GM08714 (cell line): ENCODE data around the gene HMGXB4.

Experiments used
- H3K4me3 ChIP-seq: fragments of 200-500 bp; sonication (Bioruptor generic); 2 replicates; pipeline ENCODE4 v1.5.1; 2014; ENCODE audit warnings: mild to moderate bottlenecking, low read length, inconsistent platforms
- ZNF274 ChIP-seq: IDR thresholded peaks from 2 replicates; pipeline ENCODE4 v1.6.1; 2012; ENCODE audit warnings: mild to moderate bottlenecking, low read depth, low read length

The HMGXB4 gene

DNA sequence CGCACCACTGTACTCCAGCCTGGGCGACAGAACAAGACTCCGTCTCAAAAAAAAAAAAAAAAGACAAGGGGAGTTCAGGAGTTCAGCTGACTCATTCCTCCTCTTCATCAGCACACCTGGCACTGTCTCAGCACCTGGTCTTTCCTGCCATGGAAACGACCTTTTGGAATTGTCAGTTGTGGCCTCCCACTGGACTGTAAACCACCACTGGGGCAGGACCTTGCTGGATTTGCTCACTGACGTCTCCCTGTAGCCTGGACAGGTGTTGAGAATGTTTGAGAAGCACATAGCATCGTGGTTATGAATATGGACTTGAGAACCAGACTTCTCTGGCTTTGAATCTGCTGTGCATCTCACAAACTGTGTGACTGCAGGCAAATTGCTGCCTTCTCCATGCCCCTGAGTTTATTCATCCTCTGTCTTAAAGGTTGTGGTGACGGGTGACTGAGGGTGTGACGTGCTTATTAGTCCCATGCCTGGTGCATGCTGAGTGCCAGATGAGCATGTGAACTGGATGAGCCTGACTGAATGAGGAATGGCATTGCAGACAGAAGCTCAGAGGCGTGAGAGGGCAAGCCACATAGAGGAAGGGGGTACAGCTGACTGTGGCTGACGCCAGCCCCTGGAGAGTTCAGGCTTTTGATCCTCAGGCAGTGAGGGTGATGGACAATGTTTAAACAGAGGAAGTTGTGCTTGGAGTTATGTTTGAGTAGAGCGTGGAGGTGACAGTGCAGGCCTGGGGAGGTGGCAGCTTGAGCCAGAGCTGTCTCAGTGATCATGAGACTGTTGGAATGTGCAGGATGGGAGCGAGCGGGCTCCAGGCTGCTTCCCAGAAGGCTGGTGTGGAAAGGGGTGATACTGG, 55.1 kb downstream of the HMGXB4 start:
- no peak for TF ChIP-seq ZNF274
- no peak overlapping the region for H3K4me3 ChIP-seq

- no peak overlapping the region for H3K4me3 ChIP-seq
- no peak for TF ChIP-seq ZNF274
Observed at GRCh38 chr22:35313311-35314121, 56.2 kb downstream of the HMGXB4 start.

- TF ChIP-seq ZNF274: no peak
- H3K4me3 ChIP-seq: no peak overlapping the region
Observed at GRCh38 chr22:35314161-35314942, 57.1 kb downstream of the HMGXB4 start.

GRCh38 chr22:35315141-35315854, 58.0 kb downstream of the HMGXB4 start:
- H3K4me3 ChIP-seq: no peak overlapping the region
- no peak for TF ChIP-seq ZNF274

DNA sequence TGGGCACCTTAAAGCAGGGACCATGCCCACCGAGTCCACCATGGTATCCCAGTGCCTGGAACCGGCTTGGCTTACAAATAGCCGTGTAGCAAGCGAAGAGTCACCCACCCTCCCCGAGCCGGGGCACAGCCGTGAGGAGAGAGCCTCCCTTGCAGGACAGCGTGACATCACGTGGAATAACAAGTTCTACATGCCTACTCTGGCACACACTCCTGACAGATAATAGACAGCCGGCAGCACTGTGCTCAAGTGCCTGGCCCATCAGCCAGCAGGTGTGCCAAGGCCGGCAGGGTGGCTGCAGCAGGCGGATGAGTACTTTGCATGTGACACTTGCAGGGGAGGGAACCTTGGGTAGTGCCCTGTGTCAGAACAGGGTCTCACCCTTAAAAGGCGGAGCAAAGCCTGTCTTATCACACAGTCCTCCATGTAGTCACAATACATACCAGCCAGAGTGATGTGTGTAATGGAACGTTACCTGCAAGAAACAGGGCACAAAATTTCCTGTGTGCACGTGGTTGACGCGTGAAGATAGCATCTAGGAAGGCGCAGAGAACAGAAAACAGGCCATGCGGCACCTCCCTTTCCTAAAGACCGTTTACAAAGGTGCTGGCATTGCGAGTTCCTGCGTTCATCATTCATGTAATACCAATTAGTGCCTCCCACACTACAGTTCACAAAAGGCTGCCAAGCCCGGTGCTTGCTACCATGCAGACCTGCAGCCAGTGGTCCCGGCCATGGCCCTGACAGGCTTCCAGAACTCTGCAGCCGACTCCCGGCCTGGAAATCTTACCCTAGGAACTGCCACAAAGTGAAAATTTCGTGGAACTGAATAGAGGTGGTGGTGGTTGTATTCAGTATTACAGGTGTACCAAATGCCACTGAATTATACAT, 58.8 kb downstream of the HMGXB4 start:
- no peak overlapping the region for H3K4me3 ChIP-seq
- no peak for TF ChIP-seq ZNF274

- H3K4me3 ChIP-seq: no peak overlapping the region
- TF ChIP-seq ZNF274: no peak
Observed at GRCh38 chr22:35316751-35317150, 59.5 kb downstream of the HMGXB4 start.

GRCh38 chr22:35317680-35318290, 60.5 kb downstream of the HMGXB4 start:
- no peak overlapping the region for H3K4me3 ChIP-seq
- TF ChIP-seq ZNF274: no peak

DNA sequence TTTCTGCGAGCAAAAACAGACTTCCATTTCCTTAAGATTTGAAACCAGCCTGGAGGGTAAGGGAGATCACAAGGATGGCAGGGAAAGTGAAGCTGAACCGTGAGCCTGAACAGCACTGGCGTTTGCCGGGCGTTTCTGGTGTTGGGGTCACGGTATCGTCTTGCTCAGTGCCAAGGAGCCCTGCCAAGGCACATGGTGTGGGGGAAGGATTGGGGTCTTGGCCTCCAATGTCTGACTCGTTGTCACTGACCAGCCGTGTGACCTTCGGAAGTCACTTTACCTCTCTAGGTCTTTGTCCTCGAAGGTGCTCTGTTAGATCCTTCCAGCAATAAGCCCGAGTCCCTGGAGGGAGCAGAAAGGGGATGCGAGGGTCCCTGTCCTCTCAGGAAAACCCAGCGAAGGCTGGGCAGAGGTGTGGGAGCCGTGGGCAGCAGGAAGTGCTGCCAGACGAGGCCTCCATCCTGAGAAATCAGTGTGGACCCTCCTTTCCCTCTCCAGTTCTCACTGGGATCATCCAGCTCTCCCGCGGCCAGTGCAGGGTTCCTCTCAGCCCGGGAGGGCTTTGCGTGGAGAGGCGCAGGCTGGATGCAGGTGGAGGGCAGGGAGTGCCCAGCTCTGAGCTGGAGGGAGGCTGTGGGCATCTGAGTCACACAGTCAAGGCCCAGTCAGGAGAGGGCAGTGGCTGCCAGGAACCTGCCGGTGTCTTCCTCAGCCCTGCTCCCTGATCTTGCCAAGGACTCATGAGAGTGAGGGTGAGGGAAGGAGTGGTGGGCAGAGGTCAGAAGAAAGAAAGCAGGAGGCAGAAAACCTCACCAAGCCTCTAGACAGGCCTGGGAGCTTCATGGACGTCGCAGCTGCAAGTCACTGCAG, 61.3 kb downstream of the HMGXB4 start:
- TF ChIP-seq ZNF274: no peak
- H3K4me3 ChIP-seq: no peak overlapping the region

GRCh38 chr22:35319244-35319985, 62.1 kb downstream of the HMGXB4 start:
- H3K4me3 ChIP-seq: no peak overlapping the region

GRCh38 chr22:35322126-35322525, 64.8 kb downstream of the HMGXB4 start:
- no peak overlapping the region for H3K4me3 ChIP-seq
- TF ChIP-seq ZNF274: no peak

More at GRCh38 chr22:35319244-35319985, 62.1 kb downstream of the HMGXB4 start:
- no peak for TF ChIP-seq ZNF274

DNA sequence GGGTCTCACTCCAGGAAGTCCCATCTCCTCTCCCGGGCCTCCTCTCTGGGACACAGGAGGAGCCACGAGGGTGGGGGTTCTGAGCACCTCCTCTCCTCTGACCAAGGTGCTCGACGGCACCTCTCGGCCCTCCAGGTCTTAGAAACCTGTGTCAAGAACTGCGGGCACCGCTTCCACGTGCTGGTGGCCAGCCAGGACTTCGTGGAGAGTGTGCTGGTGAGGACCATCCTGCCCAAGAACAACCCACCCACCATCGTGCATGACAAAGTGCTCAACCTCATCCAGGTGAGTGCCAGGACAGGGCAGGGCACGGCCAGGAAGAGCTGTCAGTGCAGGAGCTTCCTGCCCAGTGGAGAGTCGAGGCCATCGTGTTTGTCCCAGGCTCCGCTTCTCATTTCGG, 65.6 kb downstream of the HMGXB4 start:
- no peak for TF ChIP-seq ZNF274
- no peak overlapping the region for H3K4me3 ChIP-seq
